Stimulated activated CD4-positive, alpha-beta T cell treated with anti-CD3 and anti-CD28 coated beads, TNF-alpha, amount 100 ng/mL, for 4 hours (primary cell): ENCODE data around the gene TSPAN32.
A peak's percentile ranks its signal among the peaks of the same experiment; 100 is the strongest.
"Not testable (repeated sequence)": the region's sequence is repeated elsewhere in the genome, so short reads cannot be mapped to it uniquely, and the experiment has no call there.

Source experiments
- DNase-seq, 3 experiments: peaks; one replicate each; pipeline ENCODE4 v3.0.0-alpha.2; 2020; ENCODE audit warnings: low read depth in 3 of 3

TSPAN32 gene

DNA sequence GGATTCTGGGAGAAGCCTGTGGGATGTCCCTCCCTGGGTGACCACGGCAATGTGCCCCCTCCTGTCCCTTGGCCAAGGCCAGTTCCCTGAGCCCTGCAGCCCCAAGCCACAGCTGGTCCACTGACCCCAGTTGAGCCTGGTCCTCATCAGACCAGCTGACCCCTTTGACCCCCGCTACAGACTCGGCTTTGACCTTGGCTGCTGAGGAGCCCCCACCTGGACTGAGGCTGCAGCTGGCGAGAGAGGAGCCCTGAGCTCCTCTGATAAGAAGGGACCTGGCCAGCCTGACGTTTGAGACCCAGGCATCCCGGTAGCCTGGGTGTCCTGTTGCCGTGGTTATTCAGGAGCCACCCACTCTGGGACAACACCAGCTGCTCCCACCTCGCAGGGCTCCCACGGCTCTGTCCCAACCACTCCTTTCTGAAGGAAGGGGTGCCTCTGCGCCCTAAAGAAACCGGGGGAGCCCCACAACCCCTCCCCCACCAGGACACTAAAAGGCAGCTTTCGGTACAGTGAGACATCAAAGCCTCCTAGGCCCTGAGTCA is 34.4 kb upstream of the TSPAN32 start:
- DNase-seq, result no peak

DNA sequence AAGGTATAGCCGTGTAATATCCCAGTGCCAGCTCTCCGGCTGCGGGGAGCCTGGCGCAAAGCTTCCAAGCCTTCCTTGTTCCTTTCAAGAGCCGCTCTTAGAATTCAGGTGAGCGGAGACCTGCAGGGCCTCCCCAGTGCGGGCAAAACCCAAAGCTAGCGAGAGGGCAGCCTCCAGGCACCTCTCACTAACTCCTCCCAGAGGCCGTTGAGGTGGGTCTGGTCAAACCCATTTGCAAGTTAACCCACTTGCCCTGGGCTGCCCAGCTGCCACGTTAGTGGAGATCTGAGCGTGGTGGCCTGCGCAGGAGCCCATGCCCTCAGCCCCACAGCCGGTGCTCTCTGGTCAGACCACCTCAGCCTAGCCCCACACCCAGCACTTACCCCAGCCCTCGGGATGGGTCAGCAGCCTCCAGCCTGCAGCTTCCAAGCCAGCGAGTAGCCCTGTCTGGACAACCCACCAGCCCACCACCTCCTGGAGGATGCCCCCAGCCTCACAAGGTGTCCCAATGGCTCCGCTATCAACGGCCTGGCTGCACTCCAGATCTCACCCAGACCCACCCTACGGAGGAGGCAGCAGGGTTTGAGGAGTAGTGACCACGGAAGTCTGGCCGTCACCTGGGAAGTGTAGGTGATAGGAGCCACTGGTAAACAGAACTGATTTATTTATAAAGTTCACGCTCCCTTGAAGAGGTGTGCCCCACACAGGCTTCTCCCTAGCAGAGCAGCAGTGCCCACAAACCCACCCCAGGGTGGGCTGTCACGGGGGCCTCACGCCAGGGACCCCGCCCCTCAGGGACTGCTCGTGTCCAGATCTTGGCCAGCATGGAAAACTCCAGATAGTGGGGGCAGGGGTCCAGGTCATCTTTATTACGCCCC is 33.7 kb upstream of the TSPAN32 start:
- DNase-seq, result no peak

DNA sequence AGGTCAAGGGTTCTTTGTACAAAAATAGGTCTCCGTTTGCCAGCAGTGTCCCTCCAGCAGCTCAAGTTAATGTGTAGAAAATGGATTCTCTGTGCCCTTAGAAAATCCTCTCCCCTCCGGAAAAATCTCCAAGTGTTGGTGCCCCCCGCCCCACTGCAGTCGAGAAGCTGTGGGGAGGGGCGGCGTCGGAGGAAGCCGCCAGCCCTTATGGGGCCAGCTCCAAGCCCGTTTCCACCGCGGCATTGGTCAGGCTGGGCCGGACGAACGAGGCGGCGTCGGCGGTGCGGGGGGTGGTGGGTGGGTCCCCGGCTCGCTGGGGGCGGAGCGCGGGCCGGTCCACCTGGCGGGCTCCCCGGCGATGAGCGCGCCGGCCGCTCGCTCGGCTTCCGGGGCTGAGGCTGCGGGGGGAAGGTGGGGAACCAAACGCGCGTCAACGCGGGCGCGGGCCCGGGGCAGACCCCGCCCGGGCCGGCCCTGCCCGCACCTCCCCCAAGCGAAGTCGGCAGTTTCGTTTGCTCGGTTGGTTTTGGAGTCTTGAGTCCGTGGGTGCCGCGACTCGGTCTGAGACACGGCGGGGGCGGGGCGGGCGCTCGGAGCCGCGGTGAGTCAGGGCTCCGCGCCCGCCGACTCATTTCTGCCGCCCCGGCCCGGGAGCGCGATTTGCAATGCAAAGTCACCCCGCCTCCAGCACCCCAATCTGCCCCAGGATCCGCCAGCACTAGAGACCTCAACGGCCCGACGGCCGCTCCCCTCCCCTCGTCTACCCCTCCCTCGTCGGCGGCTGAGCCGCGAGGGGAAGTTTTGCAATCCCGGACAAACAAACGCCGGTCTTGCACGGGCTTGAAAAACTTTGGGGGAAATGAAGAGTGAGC is 32.8 kb upstream of the TSPAN32 start:
- DNase-seq, result peak; percentile 75 to 79 (median 78)

DNA sequence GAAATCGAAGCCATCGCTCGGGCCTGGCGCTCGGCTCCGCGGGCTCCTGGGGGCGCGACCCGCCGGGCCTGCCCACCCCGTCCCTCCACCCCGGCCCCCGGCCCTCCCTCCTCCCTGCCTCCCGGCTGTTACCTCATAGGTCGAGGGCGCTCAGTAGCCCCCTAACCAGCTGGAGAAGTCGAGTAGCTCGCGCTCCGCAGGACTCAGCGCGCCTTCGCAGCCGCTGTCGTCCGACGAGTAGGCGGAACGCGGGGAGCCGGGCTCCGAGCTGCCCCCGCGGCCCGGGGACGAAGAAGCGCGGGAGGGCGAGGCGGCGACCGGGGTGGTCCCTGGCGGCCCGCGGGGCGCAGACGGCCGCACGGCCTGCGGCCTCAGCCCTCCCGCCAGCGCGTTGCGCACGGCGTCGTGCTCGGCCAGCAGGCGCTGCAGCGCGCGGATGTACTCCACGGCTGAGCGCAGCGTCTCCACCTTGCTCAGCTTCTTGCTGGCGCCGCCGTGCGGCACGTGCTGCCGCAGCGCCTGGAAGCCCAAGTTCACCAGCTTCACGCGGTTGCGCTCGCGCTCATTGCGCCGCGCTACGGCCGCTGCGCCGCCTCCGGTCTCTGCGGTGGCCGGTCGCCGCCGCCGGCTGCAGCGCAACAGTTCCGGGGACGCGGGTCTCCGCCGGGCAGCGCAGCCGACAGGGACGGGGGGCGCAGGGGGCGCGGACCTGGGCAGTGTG is 32.1 kb upstream of the TSPAN32 start:
- DNase-seq, result no peak

DNA sequence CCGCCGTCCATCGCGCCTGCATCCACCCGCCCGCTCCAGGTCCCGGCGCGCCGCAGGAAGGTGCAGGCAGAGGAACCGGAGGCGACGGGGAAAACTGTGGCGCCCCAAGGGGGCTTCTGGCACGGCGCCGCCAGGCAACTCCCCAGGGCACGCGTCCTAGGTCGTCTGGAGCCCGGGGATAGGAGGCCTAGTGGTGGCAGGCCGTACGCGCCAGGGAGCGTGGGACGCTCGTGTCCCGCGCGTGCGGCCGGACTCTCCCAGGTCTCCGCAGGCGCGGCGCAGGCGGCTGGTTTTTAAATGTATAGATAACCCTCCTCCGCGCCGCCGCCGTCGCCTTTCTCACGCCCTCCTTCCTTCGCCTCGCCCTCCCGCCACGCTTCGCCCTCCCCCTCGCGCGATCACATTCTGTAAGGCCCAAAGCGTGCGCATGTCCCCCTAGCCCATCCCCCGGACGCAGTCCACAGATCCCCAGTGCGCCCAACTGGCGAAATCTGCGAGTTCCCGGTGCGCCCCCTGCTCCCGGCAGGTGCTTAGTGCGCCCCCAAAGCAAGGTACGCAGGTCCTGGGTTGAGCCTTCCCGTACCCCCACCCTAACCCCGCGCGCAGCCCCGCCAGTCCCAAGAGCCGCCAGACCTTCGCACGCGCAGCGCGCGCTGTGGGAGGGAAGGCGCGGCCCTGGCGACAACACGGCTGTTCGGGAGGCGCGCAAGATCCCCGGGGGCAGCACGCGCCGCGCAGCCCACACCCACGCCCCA is 31.3 kb upstream of the TSPAN32 start, which contains the start of gene ASCL2:
ASCL2 (minus strand) TSS at position 267 of the 755 bp plus-strand sequence; CDS start at position 11, 256 bp downstream.
- DNase-seq, result no peak

DNA sequence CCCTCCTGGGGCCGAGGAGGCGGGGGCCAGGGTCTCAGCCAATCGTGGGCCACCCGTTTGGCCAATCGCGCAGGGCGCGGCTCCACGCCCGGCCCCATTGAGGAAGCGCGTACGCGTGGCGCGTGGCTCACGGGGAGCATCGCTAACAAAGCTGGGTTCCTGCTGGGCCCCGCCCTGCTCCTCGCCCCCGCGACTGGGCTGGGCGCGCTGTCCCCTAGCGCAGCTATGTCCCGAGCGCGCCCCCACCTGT is 30.8 kb upstream of the TSPAN32 start:
- DNase-seq, result peak in 2 of 3 experiments; percentile 37 to 53

DNA sequence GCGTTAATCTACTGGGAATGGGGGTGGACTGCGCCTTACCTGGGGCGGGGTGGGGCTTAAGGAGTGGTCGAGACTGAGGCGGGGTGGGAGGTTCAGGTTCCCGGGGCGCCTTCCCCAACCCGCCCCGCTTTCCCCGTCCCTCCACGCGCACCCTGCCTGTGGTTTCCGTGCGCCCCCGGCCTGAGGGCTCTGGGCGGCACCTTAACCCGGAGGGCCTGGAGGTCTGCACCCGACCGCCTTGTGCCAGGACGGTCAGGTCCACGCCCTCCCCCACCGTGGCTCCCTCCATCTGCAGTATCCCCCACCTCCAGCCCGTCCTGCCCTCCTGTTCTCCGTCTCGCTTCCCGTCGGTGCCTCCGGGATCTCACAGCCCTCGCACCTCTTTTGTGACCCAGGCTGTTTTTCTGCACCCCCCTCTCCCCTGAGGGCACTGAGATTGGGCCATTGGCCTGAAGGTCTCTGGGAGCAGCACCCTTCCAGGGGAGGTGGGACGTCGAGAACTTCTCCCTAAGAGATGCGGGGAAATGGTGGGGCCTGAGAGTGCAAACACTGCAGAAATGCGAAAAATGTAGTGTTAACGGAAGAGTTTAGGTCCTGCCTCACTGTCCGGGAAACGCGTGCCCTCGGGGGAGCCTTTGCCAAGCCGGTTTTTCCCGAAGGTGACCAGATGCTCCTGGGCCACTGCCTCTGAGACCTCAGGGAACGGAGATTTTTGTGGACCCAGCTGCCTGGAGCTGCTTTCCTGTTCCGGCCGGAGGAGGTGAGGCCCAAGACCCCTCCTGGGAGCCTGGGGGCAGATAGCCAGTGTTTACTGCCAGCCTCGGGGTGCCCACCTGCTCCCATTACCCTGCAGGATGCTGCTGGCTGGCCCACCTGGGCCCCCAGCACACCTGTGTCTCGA is 30.2 kb upstream of the TSPAN32 start:
- no peak for DNase-seq

DNA sequence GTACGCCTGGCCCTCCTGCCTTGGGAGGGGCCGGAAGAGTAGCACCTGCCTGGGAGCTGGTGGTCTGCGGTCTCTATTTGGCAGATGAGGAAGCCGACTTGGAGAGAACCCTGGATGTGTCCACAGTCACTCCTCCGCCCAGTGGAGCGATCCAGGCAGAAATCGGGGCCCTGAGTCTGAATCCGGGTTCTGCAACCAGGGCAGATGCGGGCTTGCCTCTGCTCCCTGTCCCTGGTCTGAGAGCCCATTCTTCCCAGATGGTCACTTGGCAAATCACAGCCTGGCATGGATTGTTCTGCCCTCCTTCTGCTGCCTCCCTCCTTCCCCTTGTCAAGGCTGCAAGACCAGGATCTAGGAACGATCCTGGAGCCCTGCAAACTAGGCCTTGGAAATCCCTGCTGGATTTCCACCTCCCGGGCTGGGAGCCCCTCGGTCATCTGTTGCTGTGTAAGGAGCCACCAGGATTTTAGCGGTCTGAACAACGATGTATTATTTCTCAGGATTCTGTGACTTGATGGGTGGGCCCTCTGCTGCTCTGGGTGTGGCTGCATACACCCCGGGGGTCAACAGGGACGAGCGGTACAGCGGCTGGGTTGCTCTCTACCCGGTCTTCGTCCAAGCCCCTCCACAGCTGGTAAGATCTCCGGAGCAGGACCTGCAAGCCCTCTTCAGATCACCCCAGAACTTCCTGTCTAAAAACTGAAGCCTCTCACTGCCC is 29.4 kb upstream of the TSPAN32 start:
- DNase-seq, result no peak

DNA sequence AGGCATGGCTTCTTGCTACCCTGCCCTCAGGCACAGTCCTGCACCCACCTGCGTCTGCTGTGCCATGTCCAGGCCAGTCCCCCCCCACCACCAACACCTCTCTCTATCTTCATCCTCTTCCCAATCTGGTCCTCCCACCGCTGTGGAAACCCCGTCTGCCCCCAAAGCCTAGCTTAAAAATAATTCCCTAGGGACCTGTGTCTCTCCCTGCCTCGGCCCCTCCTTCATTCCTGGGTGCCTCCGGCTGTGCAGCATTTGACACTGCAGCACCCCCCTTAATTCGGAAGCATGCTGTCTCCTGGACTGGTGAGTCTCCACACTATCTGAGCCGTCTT is 28.9 kb upstream of the TSPAN32 start:
- no peak for DNase-seq

DNA sequence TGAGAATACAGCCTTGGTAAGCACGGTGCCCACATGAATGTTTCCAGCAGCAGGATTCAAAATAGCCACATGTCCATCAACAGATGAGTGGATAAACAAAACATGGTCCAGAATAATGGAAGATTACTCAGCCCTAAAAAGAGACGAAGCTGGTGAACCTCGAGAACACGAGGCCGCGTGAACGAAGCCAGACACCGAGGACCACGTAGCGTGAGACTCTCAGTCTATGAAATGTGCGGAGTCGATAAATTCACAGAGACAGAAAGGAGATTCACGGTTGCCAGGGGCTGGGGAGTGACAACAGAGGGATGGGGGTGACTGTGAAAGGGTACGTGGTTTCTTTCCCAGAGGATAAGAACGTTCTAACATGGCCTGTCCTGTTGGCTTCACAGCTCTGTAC is 28.5 kb upstream of the TSPAN32 start:
- DNase-seq, result no peak

DNA sequence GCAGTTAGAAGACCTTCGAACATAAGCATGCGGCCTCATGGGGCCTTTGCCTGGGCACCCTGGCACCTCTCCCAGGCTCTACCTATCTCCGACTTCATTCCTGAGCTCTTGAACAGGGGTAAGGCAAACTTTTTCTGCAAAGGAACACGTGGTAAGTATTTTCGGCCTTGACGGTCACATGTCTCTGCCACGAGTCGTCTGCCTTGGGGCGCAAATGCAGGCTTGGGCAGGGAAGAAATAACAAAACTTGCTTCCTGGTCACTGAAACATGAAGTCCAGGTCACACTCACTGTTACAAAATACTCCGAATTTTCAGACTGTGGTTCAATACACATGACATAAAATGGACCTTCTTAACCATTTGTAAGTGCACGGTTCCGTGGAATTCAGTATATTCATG is 28.0 kb upstream of the TSPAN32 start:
- no peak for DNase-seq

DNA sequence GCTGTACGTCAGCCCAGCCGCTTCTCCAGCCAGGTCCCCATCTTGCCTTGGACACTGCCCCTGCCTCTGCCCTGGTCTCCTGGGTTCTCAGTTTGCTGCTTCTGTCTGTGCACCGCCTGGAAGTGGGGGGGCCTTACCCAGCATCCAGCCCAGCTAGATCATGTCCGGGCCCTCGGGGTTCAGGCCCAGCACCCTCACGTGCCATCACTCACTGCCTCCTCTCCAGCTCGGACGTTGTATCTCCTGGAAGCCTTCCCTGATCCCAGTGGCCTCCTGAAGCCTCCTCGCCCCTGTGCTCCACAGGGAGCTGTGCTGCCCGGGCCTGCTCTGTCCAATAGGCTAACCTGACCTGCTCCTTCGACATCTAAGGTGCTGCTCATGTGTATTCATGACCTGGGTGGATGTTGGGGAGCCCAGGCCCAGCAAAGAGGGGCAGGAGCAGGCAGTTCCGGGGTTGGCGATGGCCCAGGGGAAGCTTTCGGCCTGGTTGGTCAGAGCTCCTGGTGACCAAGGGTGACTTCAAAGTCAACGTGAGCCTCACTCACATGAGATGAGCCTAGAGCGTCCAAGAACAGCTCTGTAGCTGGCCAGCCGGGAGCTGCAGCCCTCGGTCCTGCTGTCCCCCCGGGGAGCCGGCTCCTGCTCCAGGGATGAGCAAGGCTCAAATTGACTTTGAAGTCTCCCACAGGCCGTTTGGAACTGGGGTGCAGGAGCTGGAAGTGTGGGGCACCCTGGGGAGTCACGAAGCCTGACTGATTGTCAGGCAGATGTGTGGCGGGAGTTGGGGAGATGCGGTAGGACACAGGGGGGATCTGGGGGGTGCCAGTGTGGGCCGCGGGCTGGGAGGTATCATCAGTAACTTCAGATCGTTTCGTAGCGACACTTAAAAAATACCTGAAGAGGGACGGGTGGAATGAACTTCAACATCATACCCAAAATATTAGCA is 26.2 kb upstream of the TSPAN32 start:
- no peak for DNase-seq

DNA sequence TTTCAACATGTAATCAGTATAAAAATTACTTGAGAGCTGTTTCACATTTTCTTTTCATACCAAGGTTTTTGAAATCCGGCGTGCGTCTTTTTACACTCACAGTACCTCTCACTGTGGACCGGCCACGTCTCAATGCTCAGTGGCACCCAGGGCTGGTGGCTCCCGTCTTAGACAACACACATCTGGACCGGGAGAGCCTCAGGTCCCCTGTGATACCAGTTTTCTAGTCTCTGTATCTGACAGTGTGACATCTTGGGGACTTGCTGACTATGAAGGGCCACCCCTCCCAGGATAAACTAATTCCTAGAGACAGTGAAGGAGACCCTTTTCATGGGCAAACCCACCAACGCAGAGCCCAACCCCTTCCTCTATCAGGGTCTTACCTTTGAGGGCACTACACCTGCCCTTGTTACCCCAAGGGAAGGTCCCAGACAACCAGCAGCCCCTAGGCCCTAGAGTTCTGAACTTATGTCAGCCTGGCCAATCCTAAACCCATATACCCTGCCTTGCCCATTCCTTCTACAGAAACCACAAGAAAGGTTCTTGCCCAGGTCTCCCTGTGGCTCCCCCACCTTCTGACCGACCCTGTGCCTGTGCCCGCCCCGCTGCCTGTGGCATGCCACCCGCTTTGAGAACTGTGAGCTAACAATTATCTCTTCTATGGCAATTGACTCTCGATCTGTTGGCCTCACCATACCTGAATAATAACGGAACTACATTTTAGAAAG is 25.4 kb upstream of the TSPAN32 start:
- no peak for DNase-seq

DNA sequence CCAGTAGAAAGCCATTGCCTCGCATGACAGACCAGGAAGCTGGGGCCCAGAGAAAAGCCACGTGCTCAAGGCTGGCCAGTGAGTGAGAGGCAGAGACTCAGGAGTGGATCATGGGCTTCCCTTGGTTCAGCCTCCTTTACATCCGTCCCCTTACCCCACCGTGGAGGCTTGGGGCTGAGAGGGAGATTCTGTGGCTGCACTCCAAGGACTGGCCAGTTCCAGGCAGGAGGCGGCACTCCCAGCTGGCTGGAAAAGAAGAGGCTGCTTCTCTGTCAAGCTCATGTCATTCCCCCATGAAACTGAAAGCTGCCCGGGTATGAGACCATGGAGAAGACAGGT is 24.8 kb upstream of the TSPAN32 start:
- no peak for DNase-seq

DNA sequence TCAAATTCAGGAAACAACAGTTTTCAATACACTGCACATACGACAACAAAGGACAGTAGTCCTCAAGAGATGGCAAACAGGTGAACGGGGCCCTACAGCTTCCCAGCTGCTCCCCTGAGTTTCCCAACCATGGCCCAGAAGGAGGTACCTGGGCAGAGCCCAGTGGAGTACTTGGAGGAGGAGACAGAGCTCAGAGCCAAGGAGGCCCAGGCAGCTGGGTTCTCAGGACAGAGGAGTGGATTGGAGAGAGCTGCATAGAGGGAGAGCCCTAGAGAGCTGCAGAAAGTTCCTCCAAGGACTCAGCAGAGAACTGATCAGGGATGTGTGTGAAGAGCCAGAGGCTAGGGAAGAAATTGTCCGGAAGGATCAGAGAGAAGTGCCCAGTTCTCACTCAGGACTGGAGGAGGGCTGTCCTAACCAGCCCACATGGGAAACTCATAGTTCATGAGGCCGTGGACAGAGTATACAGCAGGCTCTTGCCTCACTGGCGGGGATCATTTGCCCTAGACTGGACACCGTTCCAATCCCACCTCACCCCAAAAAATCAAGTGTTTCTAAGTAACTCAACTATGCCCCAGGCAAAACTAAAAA is 23.8 kb upstream of the TSPAN32 start:
- DNase-seq, result no peak

DNA sequence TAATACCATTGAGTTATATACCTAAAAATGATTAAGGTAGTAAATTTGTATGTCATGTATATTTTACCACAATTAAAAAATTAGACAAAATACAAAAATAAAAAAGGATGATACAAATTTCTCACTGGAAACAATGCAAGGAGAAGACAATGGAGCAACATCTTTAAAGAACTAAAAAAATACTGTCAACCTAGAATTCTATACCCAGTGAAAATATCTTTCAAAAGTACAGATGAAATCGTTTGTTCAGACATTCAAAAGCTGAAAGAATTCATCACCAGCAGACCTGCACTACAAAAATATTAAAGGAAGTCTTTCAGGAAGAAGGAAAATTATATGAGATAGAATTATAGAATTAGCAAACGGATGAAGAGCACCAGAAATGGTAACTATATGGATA is 21.6 kb upstream of the TSPAN32 start:
- DNase-seq, result no peak

DNA sequence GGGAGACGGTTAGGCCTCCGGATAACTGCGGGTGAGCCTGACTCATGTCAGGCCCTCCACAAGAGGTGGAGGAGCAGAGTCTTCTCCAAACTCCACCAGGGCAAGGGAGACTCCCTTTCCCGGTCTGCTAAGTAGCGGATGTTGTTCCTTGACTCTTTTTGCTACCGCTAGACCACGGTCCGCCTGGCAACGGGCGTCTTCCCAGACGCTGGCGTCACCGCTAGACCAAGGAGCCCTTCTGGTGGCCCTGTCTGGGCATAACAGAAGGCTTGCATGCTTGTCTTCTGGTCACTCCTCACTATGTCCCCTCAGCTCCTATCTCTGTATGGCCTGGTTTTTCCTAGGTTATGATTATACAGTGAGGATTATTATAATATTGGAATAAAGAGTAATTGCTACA is 15.5 kb upstream of the TSPAN32 start:
- DNase-seq, result not testable (repeated sequence)

DNA sequence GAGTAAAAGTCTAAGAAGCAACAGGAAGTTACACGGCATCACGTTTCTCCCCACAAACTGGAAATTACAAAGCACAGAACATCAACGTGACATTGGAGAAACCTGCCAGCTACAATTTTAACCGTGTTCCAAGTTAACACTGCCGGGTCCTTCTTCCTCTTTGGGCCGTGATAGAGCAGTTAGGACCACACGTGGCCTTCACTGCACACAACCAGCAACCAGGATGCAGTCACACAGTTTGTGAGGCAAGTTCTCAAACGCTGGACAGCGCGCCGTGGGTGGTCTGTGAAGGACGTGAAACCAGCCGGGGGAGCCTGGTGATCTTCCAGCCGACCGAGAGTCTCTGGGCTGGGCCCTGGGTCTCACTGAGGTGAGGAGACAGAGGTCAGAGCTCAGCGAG is 14.7 kb upstream of the TSPAN32 start:
- DNase-seq, result no peak
